C4-2B (cell line): ENCODE data around the gene PNCK.

Experiments used
- H3K27ac ChIP-seq: fragments of 450-650 bp; 2 replicates; pipeline ENCODE4 v1.5.1; 2017
- ZFX ChIP-seq: fragments of 450-650 bp; IDR thresholded peaks from 2 replicates; pipeline ENCODE4 v1.6.1; 2017
- TF ChIP-seq, protein P1 (sequence below): fragments of 450-650 bp; conservative IDR thresholded peaks from 2 replicates; pipeline ENCODE4 v1.5.1; 2017; ENCODE audit warnings: mild to moderate bottlenecking

PNCK gene

GRCh38 chrX:153673428-153674218 is at the start of gene PNCK:
Gene PNCK, minus strand, starts transcription at chrX:153673813. Its CDS starts 737 bp downstream, at chrX:153673076.
- no peak for TF ChIP-seq ZFX
- TF ChIP-seq, protein P1, sequence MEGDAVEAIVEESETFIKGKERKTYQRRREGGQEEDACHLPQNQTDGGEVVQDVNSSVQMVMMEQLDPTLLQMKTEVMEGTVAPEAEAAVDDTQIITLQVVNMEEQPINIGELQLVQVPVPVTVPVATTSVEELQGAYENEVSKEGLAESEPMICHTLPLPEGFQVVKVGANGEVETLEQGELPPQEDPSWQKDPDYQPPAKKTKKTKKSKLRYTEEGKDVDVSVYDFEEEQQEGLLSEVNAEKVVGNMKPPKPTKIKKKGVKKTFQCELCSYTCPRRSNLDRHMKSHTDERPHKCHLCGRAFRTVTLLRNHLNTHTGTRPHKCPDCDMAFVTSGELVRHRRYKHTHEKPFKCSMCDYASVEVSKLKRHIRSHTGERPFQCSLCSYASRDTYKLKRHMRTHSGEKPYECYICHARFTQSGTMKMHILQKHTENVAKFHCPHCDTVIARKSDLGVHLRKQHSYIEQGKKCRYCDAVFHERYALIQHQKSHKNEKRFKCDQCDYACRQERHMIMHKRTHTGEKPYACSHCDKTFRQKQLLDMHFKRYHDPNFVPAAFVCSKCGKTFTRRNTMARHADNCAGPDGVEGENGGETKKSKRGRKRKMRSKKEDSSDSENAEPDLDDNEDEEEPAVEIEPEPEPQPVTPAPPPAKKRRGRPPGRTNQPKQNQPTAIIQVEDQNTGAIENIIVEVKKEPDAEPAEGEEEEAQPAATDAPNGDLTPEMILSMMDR, result no peak
- H3K27ac ChIP-seq, result no peak within 1 kb of the TSS

GRCh38 chrX:153722704-153723350 is 49.2 kb upstream of the PNCK start:
- TF ChIP-seq ZFX, result no peak
- TF ChIP-seq, protein P1, result no peak
- peak overlapping the region; percentile 95 for H3K27ac ChIP-seq

DNA sequence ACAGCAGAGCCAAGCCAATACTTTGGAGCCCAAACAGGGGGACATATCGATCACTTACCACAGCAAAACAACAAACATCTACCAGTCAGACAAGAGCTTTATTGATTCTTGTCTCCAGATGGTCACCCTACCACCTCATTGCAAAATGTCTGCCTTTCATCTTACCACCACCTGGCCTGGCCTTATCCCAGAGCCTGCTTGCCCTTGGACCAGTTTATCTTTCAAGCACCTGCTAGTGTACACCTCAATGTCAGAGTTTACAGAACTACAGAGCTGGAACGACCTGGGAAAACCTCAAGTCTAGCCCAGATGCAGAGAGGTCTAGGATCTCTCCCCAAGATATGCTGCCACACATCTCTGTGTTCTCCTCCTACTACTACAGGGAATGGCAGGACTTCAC is 46.1 kb upstream of the PNCK start:
- TF ChIP-seq ZFX, result no peak
- TF ChIP-seq, protein P1, result no peak
- H3K27ac ChIP-seq, result no peak overlapping the region

GRCh38 chrX:153719238-153719637 is 45.6 kb upstream of the PNCK start:
- no peak overlapping the region for H3K27ac ChIP-seq
- TF ChIP-seq, protein P1, result no peak
- no peak for TF ChIP-seq ZFX

DNA sequence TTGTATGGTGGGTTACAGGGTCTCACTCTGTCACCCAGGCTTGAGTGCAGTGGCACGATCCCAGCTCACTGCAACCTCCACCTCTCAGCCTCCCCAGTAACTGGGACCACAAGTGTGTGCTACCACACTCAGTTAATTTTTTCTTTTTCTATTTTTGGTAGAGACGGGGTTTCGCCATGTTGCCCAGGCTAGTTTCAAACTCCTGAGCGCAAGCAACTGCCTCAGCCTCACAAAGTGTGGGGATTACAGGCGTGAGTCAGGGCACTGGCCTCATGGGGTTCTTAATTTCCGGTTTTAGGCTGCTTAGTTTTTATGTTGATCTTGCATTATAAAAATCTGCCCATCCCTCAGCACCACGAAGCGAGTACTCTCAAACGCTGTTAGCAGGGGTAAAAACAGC is 43.8 kb upstream of the PNCK start:
- H3K27ac ChIP-seq, result no peak overlapping the region

GRCh38 chrX:153714256-153714655 is 40.6 kb upstream of the PNCK start:
- H3K27ac ChIP-seq, result no peak overlapping the region
- TF ChIP-seq, protein P1, result no peak
- no peak for TF ChIP-seq ZFX

More for the DNA sequence above, 43.8 kb upstream of the PNCK start:
- TF ChIP-seq, protein P1, result no peak
- no peak for TF ChIP-seq ZFX
